Measurements from ENCODE around the gene ANKRD13D. TPM values are rescaled to one million over a fixed set of nuclear protein-coding genes. Genes with fewer than 3 reads are reported as not detected.

Gene ANKRD13D
- total RNA-seq, 4 donors from 2014 or later: 19.7 to 194 (median 54.5) TPM

GRCh38 chr11:67290801-67291200 lies 1.7 kb downstream of the ANKRD13D start:
- peaks cover 22 to 43% (median 33%) of the 10 kb centered on the region in 4 donors for H3K4me1 ChIP-seq
- peaks cover 0 to 28% (median 2%) of the 10 kb centered on the region in 4 donors for H3K36me3 ChIP-seq
- intact Hi-C loops (cut with DNase I; ENCODE audit: low total_unique reads): no loop called here
- H3K9me3 ChIP-seq: peaks cover 4% of the 10 kb centered on the region in 2 donors
- 75% methylated on average over 7 of the region's 7 CpGs; no CpG with 5 or more reads in 1 of the 2 donors for WGBS, 2 donors (ENCODE audit: low coverage in 1 of 2)
- H3K4me3 ChIP-seq: no peak overlapping the region
- TF ChIP-seq, protein P1, sequence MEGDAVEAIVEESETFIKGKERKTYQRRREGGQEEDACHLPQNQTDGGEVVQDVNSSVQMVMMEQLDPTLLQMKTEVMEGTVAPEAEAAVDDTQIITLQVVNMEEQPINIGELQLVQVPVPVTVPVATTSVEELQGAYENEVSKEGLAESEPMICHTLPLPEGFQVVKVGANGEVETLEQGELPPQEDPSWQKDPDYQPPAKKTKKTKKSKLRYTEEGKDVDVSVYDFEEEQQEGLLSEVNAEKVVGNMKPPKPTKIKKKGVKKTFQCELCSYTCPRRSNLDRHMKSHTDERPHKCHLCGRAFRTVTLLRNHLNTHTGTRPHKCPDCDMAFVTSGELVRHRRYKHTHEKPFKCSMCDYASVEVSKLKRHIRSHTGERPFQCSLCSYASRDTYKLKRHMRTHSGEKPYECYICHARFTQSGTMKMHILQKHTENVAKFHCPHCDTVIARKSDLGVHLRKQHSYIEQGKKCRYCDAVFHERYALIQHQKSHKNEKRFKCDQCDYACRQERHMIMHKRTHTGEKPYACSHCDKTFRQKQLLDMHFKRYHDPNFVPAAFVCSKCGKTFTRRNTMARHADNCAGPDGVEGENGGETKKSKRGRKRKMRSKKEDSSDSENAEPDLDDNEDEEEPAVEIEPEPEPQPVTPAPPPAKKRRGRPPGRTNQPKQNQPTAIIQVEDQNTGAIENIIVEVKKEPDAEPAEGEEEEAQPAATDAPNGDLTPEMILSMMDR (IDR thresholded peaks at IDR 0.05): no peak
- TF ChIP-seq POLR2A (IDR thresholded peaks at IDR 0.05) (no peak), POLR2AphosphoS5 (IDR thresholded peaks at IDR 0.05) (no peak), EP300 (IDR thresholded peaks at IDR 0.05; ENCODE audit: low read depth) (no peak)
- in situ Hi-C loops (cut with MboI; ENCODE audit: low pct_ligation_motif_present in 1 of 4, low pct_unique_long_range_greater_than_20kb in 1 of 4, low sequenced_read_pairs in 3 of 4): no loop called here
- peak overlapping the region; percentile 91 to 100 (median 98) for H3K27ac ChIP-seq
- H3K27me3 ChIP-seq: no peaks in the 10 kb centered on the region
- no peak for DNase-seq

DNA sequence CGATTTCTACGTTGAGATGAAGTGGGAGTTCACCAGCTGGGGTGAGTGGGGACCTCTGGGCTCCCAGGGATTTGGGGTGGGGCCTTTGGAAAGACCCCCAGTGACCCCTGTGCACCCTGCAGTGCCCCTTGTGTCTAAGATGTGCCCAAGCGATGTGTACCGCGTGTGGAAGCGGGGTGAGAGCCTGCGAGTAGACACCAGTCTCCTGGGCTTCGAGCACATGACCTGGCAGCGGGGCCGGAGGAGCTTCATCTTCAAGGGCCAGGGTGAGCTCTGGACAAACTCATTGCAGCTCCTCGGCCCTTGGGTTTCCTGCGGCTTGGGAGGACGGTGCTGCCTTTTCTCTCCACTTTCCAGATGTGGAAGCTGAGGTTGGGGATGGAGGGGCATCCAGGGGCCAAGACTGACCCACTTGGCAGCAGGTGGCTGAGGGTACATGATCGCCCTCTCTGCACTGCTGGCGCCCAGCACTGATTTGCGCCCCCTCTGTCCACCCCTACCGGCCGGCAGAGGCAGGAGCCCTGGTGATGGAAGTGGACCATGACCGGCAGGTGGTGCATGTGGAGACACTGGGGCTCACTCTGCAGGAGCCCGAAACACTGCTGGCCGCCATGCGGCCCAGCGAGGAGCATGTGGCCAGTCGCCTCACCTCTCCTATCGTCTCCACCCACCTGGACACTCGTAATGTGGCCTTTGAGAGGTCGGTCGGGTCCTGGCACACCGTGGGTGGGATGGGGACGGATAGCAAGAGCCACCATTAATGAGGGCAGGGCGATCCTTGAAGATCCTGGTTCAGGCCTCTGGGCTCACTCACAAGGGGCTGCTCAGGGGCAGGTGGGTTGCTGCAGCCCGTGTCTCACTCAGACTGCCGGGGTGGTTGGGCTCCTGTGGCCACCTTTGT lies 2.6 kb downstream of the ANKRD13D start:
- Histone ChIP-seq H3K36me3 (peaks cover 0 to 30% (median 2%) of the 10 kb centered on the region in 4 donors), H3K4me1 (peaks cover 22 to 42% (median 31%) of the 10 kb centered on the region in 4 donors), H3K4me3 (no peak overlapping the region), H3K27me3 (no peaks in the 10 kb centered on the region), H3K27ac (peak overlapping the region in 1 of 4 donors; percentile 100), H3K9me3 (peaks cover 6 to 9% of the 10 kb centered on the region in 2 donors)
- intact Hi-C loops (cut with DNase I; ENCODE audit: low total_unique reads): no loop called here
- no peak for DNase-seq
- 94 to 95% methylated on average over 6 to 33 of the region's 33 CpGs for WGBS, 2 donors (ENCODE audit: low coverage in 1 of 2)
- in situ Hi-C loops (cut with MboI; ENCODE audit: low pct_ligation_motif_present in 1 of 4, low pct_unique_long_range_greater_than_20kb in 1 of 4, low sequenced_read_pairs in 3 of 4): no loop called here
- TF ChIP-seq, protein P1 (IDR thresholded peaks at IDR 0.05): no peak
- TF ChIP-seq POLR2AphosphoS5 (IDR thresholded peaks at IDR 0.05) (no peak), POLR2A (IDR thresholded peaks at IDR 0.05) (no peak), EP300 (IDR thresholded peaks at IDR 0.05; ENCODE audit: low read depth) (no peak)

DNA sequence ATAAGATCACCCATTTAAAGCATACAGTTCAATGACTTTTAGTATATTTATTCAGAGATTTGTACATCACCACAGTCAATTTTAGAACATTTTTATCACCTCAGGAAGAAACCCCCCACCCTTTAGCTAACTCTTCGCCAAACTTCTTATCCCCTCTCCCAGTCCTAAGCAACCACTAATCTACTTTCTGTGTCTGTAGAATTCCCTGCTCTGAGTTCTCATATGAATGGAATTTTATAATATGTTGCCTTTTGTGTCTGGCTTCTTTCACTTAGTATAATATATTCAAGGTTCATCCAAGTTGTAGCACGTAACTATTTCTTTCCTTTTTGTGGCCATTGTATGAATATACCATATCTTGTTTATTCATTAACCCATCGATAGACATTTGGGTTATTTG lies 3.6 kb downstream of the ANKRD13D start:
- no peak for DNase-seq
- Histone ChIP-seq H3K4me3 (no peak overlapping the region), H3K4me1 (peaks cover 17 to 33% (median 22%) of the 10 kb centered on the region in 4 donors), H3K36me3 (peaks cover 0 to 33% (median 2%) of the 10 kb centered on the region in 4 donors), H3K27ac (no peak overlapping the region), H3K9me3 (peaks cover 6 to 9% of the 10 kb centered on the region in 2 donors), H3K27me3 (no peaks in the 10 kb centered on the region)
- TF ChIP-seq POLR2A (IDR thresholded peaks at IDR 0.05) (no peak), POLR2AphosphoS5 (IDR thresholded peaks at IDR 0.05) (no peak), EP300 (IDR thresholded peaks at IDR 0.05; ENCODE audit: low read depth) (no peak)
- TF ChIP-seq, protein P1 (IDR thresholded peaks at IDR 0.05): no peak
- in situ Hi-C loops (cut with MboI; ENCODE audit: low pct_ligation_motif_present in 1 of 4, low pct_unique_long_range_greater_than_20kb in 1 of 4, low sequenced_read_pairs in 3 of 4): no loop called here
- WGBS, 2 donors (ENCODE audit: low coverage in 1 of 2): 53 to 55% methylated on average over 3 of the region's 3 CpGs
- intact Hi-C loops (cut with DNase I; ENCODE audit: low total_unique reads): no loop called here

DNA sequence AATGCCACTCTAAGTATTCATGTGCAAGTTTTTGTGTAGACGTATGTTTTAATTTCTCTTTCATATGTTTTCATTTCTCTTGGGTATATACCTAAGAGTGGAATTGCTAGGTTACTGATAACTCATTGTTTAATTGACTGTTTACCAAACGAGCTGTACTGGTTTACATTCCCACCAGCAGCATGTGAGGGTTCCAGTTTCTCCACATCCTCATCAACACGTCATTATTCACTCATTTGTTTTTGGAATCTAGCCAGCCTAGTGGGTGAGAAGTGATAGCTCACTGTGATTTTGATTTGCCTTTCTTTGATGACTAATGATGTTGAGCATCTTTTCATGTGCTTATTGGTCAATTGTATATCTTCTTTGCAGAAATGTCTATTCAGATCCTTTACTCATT lies 4.0 kb downstream of the ANKRD13D start:
- no peak for DNase-seq
- peaks cover 13 to 29% (median 18%) of the 10 kb centered on the region in 4 donors for H3K4me1 ChIP-seq
- in situ Hi-C loops (cut with MboI; ENCODE audit: low pct_ligation_motif_present in 1 of 4, low pct_unique_long_range_greater_than_20kb in 1 of 4, low sequenced_read_pairs in 3 of 4): no loop called here
- H3K27ac ChIP-seq: no peak overlapping the region
- WGBS, 2 donors (ENCODE audit: low coverage in 1 of 2): 40 to 58% methylated on average over 3 of the region's 3 CpGs
- H3K36me3 ChIP-seq: peaks cover 0 to 33% (median 2%) of the 10 kb centered on the region in 4 donors
- TF ChIP-seq, protein P1 (IDR thresholded peaks at IDR 0.05): no peak
- TF ChIP-seq EP300 (IDR thresholded peaks at IDR 0.05; ENCODE audit: low read depth) (no peak), POLR2AphosphoS5 (IDR thresholded peaks at IDR 0.05) (no peak), POLR2A (IDR thresholded peaks at IDR 0.05) (no peak)
- H3K27me3 ChIP-seq: no peaks in the 10 kb centered on the region
- intact Hi-C loops (cut with DNase I; ENCODE audit: low total_unique reads): no loop called here
- peaks cover 6 to 9% of the 10 kb centered on the region in 2 donors for H3K9me3 ChIP-seq
- no peak overlapping the region for H3K4me3 ChIP-seq

Measured in transverse colon (tissue), 4 donors.